GM12873 (cell line): Measurements from ENCODE around the gene PREX1.

ENCODE experiments used
- CTCF ChIP-seq: IDR thresholded peaks from 2 replicates; pipeline ENCODE4 v1.5.1; 2012; ENCODE audit warnings: low read depth, mild to moderate bottlenecking, moderate library complexity, low read length, control low read depth; ENCODE audit not compliant: insufficient read depth; ENCODE audit errors: missing control alignments

Gene PREX1

GRCh38 chr20:48618631-48619030, 209.2 kb downstream of the PREX1 start:
- TF ChIP-seq CTCF = no peak

GRCh38 chr20:48618052-48618451, 209.7 kb downstream of the PREX1 start:
- no peak for TF ChIP-seq CTCF

- TF ChIP-seq CTCF = no peak
Observed at GRCh38 chr20:48617481-48617880, 210.3 kb downstream of the PREX1 start.

GRCh38 chr20:48616481-48616880, 211.3 kb downstream of the PREX1 start:
- TF ChIP-seq CTCF = no peak

GRCh38 chr20:48615871-48616270, 211.9 kb downstream of the PREX1 start:
- TF ChIP-seq CTCF = no peak

GRCh38 chr20:48614593-48615274, 213.1 kb downstream of the PREX1 start:
- no peak for TF ChIP-seq CTCF

- no peak for TF ChIP-seq CTCF
Observed at GRCh38 chr20:48613926-48614325, 213.9 kb downstream of the PREX1 start.
